MM.1S (cell line): ENCODE data around the gene ZNF474.

Experiments
- DNase-seq: peaks from one replicate; pipeline ENCODE4 v3.0.0-alpha.2; 2015
- H2AFZ ChIP-seq: fragments of 300-600 bp; sonication (generic); 2 replicates; pipeline ENCODE4 v1.6.0; 2016; ENCODE audit warnings: antibody characterized with exemption, low read length
- H3F3A ChIP-seq: fragments of 300-600 bp; sonication (generic); 2 replicates; pipeline ENCODE4 v1.6.1; 2016; ENCODE audit warnings: mild to moderate bottlenecking, antibody characterized with exemption, low read length, moderate library complexity, mixed read lengths; ENCODE audit not compliant: insufficient read depth
- H3K27ac ChIP-seq: fragments of 300-600 bp; sonication (generic); 2 replicates; pipeline ENCODE4 v1.5.1; 2016; ENCODE audit warnings: mild to moderate bottlenecking, low read length
- H3K27me3 ChIP-seq: fragments of 300-600 bp; sonication (generic); replicated peaks from 2 replicates; pipeline ENCODE4 v1.6.0; 2016; ENCODE audit warnings: low read length; ENCODE audit not compliant: insufficient read depth
- H3K36me3 ChIP-seq: fragments of 300-600 bp; sonication (generic); replicated peaks from 2 replicates; pipeline ENCODE4 v1.6.1; 2016; ENCODE audit warnings: mild to moderate bottlenecking, low read length, mixed read lengths; ENCODE audit not compliant: insufficient read depth
- H3K4me1 ChIP-seq: fragments of 300-600 bp; sonication (generic); 2 replicates; pipeline ENCODE4 v1.6.1; 2016; ENCODE audit warnings: low read length, mixed read lengths
- H3K4me2 ChIP-seq: fragments of 300-600 bp; sonication (generic); 2 replicates; pipeline ENCODE4 v1.6.0; 2016; ENCODE audit warnings: low read depth, low read length
- H3K4me3 ChIP-seq: fragments of 300-600 bp; sonication (generic); 2 replicates; pipeline ENCODE4 v1.5.1; 2016; ENCODE audit warnings: low read length, mixed read lengths
- H3K79me2 ChIP-seq: fragments of 300-600 bp; sonication (generic); 2 replicates; pipeline ENCODE4 v1.6.1; 2016; ENCODE audit warnings: mixed run types, low read length, mixed read lengths
- H3K9ac ChIP-seq: fragments of 300-600 bp; sonication (generic); 2 replicates; pipeline ENCODE4 v1.6.1; 2016; ENCODE audit warnings: low read length, mixed read lengths
- H3K9me2 ChIP-seq: fragments of 300-600 bp; sonication (generic); replicated peaks from 2 replicates; pipeline ENCODE4 v1.6.1; 2016; ENCODE audit warnings: mild to moderate bottlenecking, low read length, mixed read lengths; ENCODE audit not compliant: insufficient read depth
- H3K9me3 ChIP-seq: fragments of 300-600 bp; sonication (generic); replicated peaks from 2 replicates; pipeline ENCODE4 v1.6.1; 2016; ENCODE audit warnings: mild to moderate bottlenecking, low read length, mixed read lengths; ENCODE audit not compliant: insufficient read depth
- H4K20me1 ChIP-seq: fragments of 300-600 bp; sonication (generic); 2 replicates; pipeline ENCODE4 v1.6.1; 2016; ENCODE audit warnings: mild to moderate bottlenecking, low read length, moderate library complexity, mixed read lengths; ENCODE audit not compliant: insufficient read depth
- EZH2 ChIP-seq: fragments of 300-600 bp; sonication (generic); optimal IDR thresholded peaks from 2 replicates; pipeline ENCODE3; 2017; ENCODE audit warnings: low read depth, mild to moderate bottlenecking, antibody characterized with exemption, low read length, mixed read lengths
- EZH2phosphoT487 ChIP-seq: fragments of 300-600 bp; sonication (generic); IDR thresholded peaks from 2 replicates; pipeline ENCODE4 v1.6.1; 2018; ENCODE audit warnings: antibody characterized with exemption, low read length
- TF ChIP-seq, protein P1 (sequence below): fragments of 300-600 bp; sonication (generic); IDR thresholded peaks from 2 replicates; pipeline ENCODE4 v1.5.1; 2016; ENCODE audit warnings: antibody characterized with exemption, low read length, mixed read lengths

The ZNF474 gene

DNA sequence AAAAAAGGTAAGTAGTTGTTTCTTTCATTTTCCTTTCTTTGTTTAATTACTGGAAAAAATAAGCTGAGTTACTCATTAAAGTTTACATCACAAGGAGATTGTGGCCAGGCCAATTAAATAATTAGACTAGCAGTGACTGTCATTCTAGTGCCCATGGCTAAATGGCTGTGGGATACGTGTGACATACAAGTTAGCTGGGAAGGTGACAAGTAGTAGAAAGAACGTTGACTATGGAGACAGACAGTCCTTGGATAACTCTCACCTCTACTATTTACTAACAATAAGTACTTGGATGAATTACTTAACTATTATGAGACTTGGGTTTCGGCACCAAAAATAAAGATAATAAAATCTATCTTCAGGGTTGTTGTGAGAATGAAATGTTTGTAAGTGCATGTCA is 44.3 kb upstream of the ZNF474 start:
- H2AFZ ChIP-seq, result no peak overlapping the region
- H3K4me2 ChIP-seq, result no peak overlapping the region
- H3K9me3 ChIP-seq, result no peaks in the 10 kb centered on the region
- H3K27ac ChIP-seq, result no peak overlapping the region
- no peaks in the 10 kb centered on the region for H3K79me2 ChIP-seq
- TF ChIP-seq EZH2phosphoT487, result no peak
- TF ChIP-seq, protein P1, sequence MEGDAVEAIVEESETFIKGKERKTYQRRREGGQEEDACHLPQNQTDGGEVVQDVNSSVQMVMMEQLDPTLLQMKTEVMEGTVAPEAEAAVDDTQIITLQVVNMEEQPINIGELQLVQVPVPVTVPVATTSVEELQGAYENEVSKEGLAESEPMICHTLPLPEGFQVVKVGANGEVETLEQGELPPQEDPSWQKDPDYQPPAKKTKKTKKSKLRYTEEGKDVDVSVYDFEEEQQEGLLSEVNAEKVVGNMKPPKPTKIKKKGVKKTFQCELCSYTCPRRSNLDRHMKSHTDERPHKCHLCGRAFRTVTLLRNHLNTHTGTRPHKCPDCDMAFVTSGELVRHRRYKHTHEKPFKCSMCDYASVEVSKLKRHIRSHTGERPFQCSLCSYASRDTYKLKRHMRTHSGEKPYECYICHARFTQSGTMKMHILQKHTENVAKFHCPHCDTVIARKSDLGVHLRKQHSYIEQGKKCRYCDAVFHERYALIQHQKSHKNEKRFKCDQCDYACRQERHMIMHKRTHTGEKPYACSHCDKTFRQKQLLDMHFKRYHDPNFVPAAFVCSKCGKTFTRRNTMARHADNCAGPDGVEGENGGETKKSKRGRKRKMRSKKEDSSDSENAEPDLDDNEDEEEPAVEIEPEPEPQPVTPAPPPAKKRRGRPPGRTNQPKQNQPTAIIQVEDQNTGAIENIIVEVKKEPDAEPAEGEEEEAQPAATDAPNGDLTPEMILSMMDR, result no peak
- no peak for TF ChIP-seq EZH2
- H3K4me3 ChIP-seq, result no peak overlapping the region
- H3K4me1 ChIP-seq, result peaks cover 24% of the 10 kb centered on the region
- H3K9ac ChIP-seq, result no peak overlapping the region
- H4K20me1 ChIP-seq, result no peaks in the 10 kb centered on the region
- H3K36me3 ChIP-seq, result no peaks in the 10 kb centered on the region
- H3K9me2 ChIP-seq, result no peaks in the 10 kb centered on the region
- no peaks in the 10 kb centered on the region for H3K27me3 ChIP-seq
- DNase-seq, result no peak
- peaks cover 15% of the 10 kb centered on the region; the same call in 1 of the 2 replicates for H3F3A ChIP-seq

DNA sequence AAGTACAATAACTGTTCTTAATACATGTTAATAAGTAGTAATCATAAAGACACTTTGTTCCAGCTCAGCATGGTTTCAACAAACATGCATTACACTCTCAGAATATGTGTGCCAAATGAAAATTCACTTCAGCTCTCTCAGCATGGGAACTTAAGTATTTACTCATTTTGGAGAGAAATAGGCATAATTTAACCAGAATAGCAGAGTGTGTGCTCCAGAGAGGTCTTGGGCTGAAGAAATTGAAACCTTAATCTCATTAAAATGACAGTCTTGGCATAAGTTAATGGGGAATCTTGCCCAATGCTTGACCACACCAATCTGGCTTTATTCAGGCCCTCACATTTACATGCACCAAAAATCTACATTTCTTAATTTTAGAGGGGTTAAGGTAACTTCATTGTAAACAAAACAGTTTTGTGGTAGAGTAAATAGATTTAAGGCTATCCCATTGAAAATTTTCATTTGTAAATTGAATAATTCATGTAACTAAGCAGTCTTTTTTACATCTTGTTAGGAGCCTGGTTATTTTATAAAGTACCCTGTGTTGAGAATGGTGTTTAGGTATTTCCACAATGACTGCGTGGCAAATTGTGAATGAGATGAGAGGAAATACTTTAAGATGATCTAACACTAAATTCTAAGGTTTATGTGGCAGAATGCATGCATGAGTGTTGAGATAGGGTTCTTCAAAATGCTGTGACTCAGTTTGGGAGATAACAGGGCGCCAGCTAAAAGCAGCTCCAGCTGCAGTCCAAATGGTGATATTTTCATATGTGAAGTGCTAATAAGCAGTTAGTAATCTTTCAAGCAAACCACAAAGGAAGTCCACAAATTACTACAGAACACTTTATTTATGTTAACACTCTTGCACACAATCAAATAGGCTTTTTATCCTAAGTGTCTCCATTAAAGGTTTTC is 40.0 kb upstream of the ZNF474 start:
- no peaks in the 10 kb centered on the region for H3K9me2 ChIP-seq
- no peak overlapping the region for H3K27ac ChIP-seq
- H3K27me3 ChIP-seq, result no peaks in the 10 kb centered on the region
- H3K9me3 ChIP-seq, result no peaks in the 10 kb centered on the region
- no peaks in the 10 kb centered on the region for H3K79me2 ChIP-seq
- TF ChIP-seq EZH2phosphoT487 (no peak), EZH2 (no peak)
- TF ChIP-seq, protein P1, result no peak
- H3F3A ChIP-seq, result peaks cover 7% of the 10 kb centered on the region; the same call in 1 of the 2 replicates
- H3K36me3 ChIP-seq, result no peaks in the 10 kb centered on the region
- 0 out of 2 replicates have a peak overlapping the region, but pooled peaks have one; percentile 10 for H2AFZ ChIP-seq
- H3K4me1 ChIP-seq, result peaks cover 23% of the 10 kb centered on the region
- no peak overlapping the region for H3K9ac ChIP-seq
- H3K4me3 ChIP-seq, result no peak overlapping the region
- peak; percentile 46 for DNase-seq
- H3K4me2 ChIP-seq, result peak overlapping the region; percentile 46
- no peaks in the 10 kb centered on the region for H4K20me1 ChIP-seq

DNA sequence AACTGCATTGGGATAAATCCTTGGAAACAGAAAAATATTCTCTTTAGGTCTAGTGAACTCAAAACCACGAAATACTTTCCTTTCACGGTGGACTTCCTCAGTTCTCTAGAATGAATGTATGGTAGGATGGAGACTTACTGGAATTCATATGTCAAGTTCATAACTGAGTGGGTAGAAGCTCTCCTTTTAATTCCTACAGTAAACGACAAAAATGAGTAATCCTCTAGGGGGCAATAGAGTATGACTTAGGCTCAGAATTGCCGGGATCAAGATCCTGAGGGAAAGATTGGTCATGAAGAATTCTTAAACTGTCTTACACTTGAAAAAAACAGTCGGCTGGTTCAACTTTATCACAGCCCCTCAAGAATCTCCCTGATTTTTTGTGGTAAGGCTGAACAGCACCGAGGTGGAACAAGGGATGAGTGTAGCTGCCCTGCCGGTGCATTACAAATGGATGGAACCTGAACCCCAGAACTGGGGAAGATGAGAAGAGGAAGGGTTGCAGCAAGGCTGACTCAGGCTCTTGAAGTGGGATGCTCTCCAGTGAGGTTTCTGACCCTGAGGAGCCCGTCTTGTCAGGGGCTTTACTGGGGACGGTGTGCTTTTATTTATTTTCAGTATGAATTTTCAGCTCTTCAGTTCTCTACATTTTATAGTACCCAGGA is 37.3 kb upstream of the ZNF474 start:
- Histone ChIP-seq H4K20me1 (no peaks in the 10 kb centered on the region), H3K79me2 (no peaks in the 10 kb centered on the region), H3K36me3 (no peaks in the 10 kb centered on the region), H3K4me3 (no peak overlapping the region), H3K9ac (no peak overlapping the region), H3K4me1 (peaks cover 36% of the 10 kb centered on the region), H3K27me3 (no peaks in the 10 kb centered on the region), H3K9me3 (no peaks in the 10 kb centered on the region), H3K27ac (no peak overlapping the region), H2AFZ (no peak overlapping the region), H3K4me2 (no peak overlapping the region), H3F3A (peaks cover 20% of the 10 kb centered on the region), H3K9me2 (no peaks in the 10 kb centered on the region)
- TF ChIP-seq, protein P1, result peak; percentile 19
- no peak for TF ChIP-seq EZH2phosphoT487
- no peak for DNase-seq
